ENCODE results near the gene TSPO. TPM values are rescaled to one million over a fixed set of nuclear protein-coding genes. Genes with fewer than 3 reads are reported as not detected.

Gene TSPO
- total RNA-seq, 1 donor from 2014 or later = 128 TPM

DNA sequence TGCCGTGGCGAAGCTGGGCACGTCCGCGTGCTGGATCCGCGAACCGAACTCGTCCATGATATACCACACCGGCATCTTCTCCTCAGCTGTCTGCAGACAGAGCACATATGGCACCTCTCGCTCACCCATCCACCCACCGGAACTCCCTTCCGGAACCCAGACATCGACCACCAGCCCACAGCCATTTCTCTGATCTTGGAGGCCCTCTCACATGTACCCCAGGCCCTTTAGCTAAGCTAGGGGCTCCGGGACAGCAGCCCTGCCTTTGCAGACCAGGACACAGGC, 28.5 kb downstream of the TSPO start:
- no peaks in the 10 kb centered on the region for H3K9me3 ChIP-seq (replicated peaks)
- H3K36me3 ChIP-seq = peaks cover 26% of the 10 kb centered on the region
- intact Hi-C loops (cut with micrococcal nuclease) = no loop called here
- no peaks in the 10 kb centered on the region for H3K27me3 ChIP-seq (ENCODE audit: low read depth)
- no peak for TF ChIP-seq CTCF (IDR thresholded peaks at IDR 0.05; ENCODE audit: borderline replicate concordance)
- no peak overlapping the region for H3K27ac ChIP-seq (replicated peaks)
- H3K4me3 ChIP-seq = no peak overlapping the region
- DNase-seq = no peak
- H3K4me1 ChIP-seq = peaks cover 4% of the 10 kb centered on the region

DNA sequence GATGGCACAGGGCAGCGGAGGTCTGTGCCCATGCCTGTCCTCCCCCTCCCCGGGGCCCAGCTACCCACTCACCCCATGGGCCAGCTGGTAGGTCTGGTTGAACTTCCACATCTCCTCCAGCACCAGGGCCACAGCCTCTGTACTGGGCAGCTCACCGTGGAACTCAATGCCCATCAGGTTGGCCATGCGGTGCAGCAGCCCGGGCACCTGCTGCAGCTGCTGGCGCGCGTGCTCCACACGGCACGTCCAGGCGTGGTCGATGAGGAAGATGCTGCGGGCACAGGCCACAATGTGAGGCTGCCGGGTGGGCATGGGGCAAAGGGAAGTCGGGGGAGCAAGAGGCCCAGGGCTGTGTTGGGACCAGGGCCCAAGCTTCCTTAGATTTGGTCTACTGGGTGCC, 29.3 kb downstream of the TSPO start:
- peaks cover 18% of the 10 kb centered on the region for H3K36me3 ChIP-seq
- no peak for DNase-seq
- intact Hi-C loops (cut with micrococcal nuclease) = no loop called here

DNA sequence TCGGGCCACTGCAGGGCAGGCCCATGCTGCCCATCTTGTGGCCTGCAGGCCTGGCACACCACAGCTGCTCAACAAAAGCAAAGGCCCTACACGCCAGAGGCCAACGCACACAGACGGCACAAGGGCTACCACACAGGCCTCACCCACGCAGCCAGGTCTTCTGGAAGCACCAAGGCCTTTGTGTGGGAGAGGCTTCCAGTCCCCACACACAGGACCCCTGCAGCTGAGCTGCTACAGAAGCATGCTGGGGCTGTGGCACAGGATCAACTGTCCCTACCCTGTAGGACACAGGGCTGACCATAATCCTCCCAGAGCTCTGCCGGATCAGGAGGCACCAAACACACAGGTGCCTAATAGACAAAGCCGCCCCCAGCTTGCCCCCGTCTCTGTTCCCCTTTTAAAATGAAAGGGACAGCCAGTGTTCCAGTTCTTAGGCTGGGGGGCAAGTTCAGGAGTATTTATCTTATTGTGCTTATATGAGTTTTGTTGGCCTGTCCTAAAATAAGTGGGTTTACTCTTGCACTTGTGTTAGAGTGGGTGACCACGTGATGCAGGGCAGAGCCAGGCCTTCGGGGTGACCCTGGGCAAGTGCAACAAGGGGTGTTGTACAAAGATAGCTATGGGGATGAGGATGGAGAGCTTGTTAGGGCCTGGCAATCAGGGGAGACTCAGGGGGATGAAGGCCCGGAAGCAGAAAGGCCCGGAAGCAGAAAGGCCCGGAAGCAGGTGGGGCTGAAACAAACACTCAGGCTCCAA, 30.1 kb downstream of the TSPO start:
- no peak for DNase-seq
- no peak for TF ChIP-seq CTCF (IDR thresholded peaks at IDR 0.05; ENCODE audit: borderline replicate concordance)
- Histone ChIP-seq H3K4me1 (peaks cover 18% of the 10 kb centered on the region), H3K27ac (replicated peaks) (no peak overlapping the region), H3K4me3 (no peak overlapping the region), H3K27me3 (ENCODE audit: low read depth) (no peaks in the 10 kb centered on the region), H3K9me3 (replicated peaks) (no peaks in the 10 kb centered on the region), H3K36me3 (peaks cover 12% of the 10 kb centered on the region)
- intact Hi-C loops (cut with micrococcal nuclease) = no loop called here

More for the DNA sequence above, 29.3 kb downstream of the TSPO start:
- H3K4me1 ChIP-seq = peaks cover 9% of the 10 kb centered on the region
- no peak overlapping the region for H3K27ac ChIP-seq (replicated peaks)
- H3K27me3 ChIP-seq (ENCODE audit: low read depth) = no peaks in the 10 kb centered on the region
- TF ChIP-seq CTCF (IDR thresholded peaks at IDR 0.05; ENCODE audit: borderline replicate concordance) = no peak
- no peaks in the 10 kb centered on the region for H3K9me3 ChIP-seq (replicated peaks)
- no peak overlapping the region for H3K4me3 ChIP-seq

- no peak overlapping the region for H3K27ac ChIP-seq (replicated peaks)
- H3K27me3 ChIP-seq (ENCODE audit: low read depth) = no peaks in the 10 kb centered on the region
- peaks cover 12% of the 10 kb centered on the region for H3K36me3 ChIP-seq
- intact Hi-C loops (cut with micrococcal nuclease) = no loop called here
- DNase-seq = no peak
- H3K4me1 ChIP-seq = peaks cover 21% of the 10 kb centered on the region
- no peaks in the 10 kb centered on the region for H3K9me3 ChIP-seq (replicated peaks)
- no peak for TF ChIP-seq CTCF (IDR thresholded peaks at IDR 0.05; ENCODE audit: borderline replicate concordance)
- no peak overlapping the region for H3K4me3 ChIP-seq
Measured at GRCh38 chr22:43182118-43182517, 30.8 kb downstream of the TSPO start.

DNA sequence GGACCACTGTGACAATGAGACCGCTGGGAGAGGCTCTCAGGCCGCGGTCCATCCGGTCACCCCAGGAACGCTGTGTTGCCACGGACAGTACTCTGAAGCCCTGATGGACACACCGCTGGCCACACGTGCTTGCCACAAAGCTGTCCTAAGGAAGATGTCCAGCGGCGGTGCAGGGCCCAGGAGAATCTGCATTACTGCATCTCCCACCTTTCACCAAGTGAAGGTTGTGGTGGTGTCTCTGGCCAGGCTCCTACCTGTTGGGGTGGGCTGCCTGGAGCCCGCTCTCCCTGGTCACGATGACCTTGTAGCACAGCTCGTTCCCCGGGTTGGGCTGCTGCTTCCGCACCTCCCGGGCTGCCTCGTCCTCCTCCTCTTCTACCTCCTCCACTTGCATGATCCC, 31.4 kb downstream of the TSPO start:
- Histone ChIP-seq H3K27ac (replicated peaks) (no peak overlapping the region), H3K36me3 (peaks cover 12% of the 10 kb centered on the region), H3K4me3 (no peak overlapping the region), H3K27me3 (ENCODE audit: low read depth) (no peaks in the 10 kb centered on the region), H3K9me3 (replicated peaks) (no peaks in the 10 kb centered on the region), H3K4me1 (peaks cover 22% of the 10 kb centered on the region)
- no peak for DNase-seq
- intact Hi-C loops (cut with micrococcal nuclease) = no loop called here
- TF ChIP-seq CTCF (IDR thresholded peaks at IDR 0.05; ENCODE audit: borderline replicate concordance) = no peak
